Activated T-cell treated with anti-CD3 and anti-CD28 coated beads, Interleukin-2, amount 50 U/mL, for 4 hours (primary cell): ENCODE results near the gene PER2. TPM values are rescaled to one million over a fixed set of nuclear protein-coding genes. Genes with fewer than 3 reads are reported as not detected.
A peak's percentile ranks its signal among the peaks of the same experiment; 100 is the strongest.

ENCODE experiments used
- ATAC-seq, 2 donors: fragments of 200-7000 bp; cut with Tn5 transposase; one replicate each; pipeline ENCODE4 v1.10.0; 2021
- DNase-seq: peaks from one replicate; pipeline ENCODE4 v3.0.0-alpha.2; 2020
- H3K27me3 Mint-ChIP-seq: one replicate; pipeline ENCODE4 v1.8.0; 2021; ENCODE audit warnings: low read depth, mixed read lengths
- H3K36me3 Mint-ChIP-seq: one replicate; pipeline ENCODE4 v1.8.0; 2022; ENCODE audit warnings: mixed read lengths; ENCODE audit not compliant: insufficient read depth
- H3K4me1 Mint-ChIP-seq: one replicate; pipeline ENCODE4 v1.8.0; 2021; ENCODE audit warnings: low read depth, mixed read lengths
- H3K4me3 Mint-ChIP-seq: one replicate; pipeline ENCODE4 v1.8.0; 2021; ENCODE audit warnings: mild to moderate bottlenecking, moderate library complexity, mixed read lengths
- H3K9me3 Mint-ChIP-seq: one replicate; pipeline ENCODE4 v1.8.0; 2021; ENCODE audit warnings: mixed read lengths
- total RNA-seq, 3 donors: library from RNA; stranded (reverse); gene quantifications; one replicate each; pipeline ENCODE4 v1.2.1, GENCODE V29; 2021

Gene PER2
- total RNA-seq, 3 donors from 2014 or later = 22.8 to 25.4 (median 24.6) TPM

GRCh38 chr2:238243496-238244076 lies 44.8 kb downstream of the PER2 start:
- ATAC-seq (no peak), DNase-seq (no peak)
- Mint-ChIP-seq H3K27me3 (no peaks in the 10 kb centered on the region), H3K36me3 (peaks cover 24% of the 10 kb centered on the region), H3K9me3 (no peaks in the 10 kb centered on the region), H3K4me1 (peaks cover 6% of the 10 kb centered on the region), H3K4me3 (no peak overlapping the region)

GRCh38 chr2:238242731-238243495 lies 45.5 kb downstream of the PER2 start:
- Mint-ChIP-seq H3K27me3 (peaks cover 3% of the 10 kb centered on the region), H3K4me1 (peaks cover 6% of the 10 kb centered on the region)
- ATAC-seq = no peak

DNA sequence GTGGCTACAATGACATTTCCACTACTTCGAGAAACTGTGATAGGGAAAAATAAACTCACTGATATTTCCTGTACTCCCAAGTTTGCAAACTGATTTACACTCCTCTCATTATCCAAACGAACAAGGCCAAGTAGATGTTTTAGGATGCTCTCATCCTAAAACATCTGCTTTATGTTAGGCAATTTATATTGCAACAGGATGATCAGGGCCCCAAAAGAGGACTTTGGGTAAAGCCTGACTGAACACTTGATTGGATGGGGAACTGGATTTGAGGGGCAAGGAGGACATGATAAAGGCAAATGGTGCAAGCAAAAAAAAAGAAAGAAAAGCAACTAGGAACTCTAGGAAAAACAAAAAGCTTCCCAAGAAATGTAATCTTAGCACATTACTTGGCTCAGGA lies 46.4 kb downstream of the PER2 start:
- H3K27me3 Mint-ChIP-seq = peaks cover 3% of the 10 kb centered on the region
- H3K4me1 Mint-ChIP-seq = peaks cover 6% of the 10 kb centered on the region
- H3K36me3 Mint-ChIP-seq = peaks cover 18% of the 10 kb centered on the region
- no peak for ATAC-seq
- H3K9me3 Mint-ChIP-seq = no peaks in the 10 kb centered on the region
- no peak for DNase-seq
- H3K4me3 Mint-ChIP-seq = peak overlapping the region; percentile 63

More at GRCh38 chr2:238242731-238243495, 45.5 kb downstream of the PER2 start:
- no peak overlapping the region for H3K4me3 Mint-ChIP-seq
- no peaks in the 10 kb centered on the region for H3K9me3 Mint-ChIP-seq
- H3K36me3 Mint-ChIP-seq = peaks cover 21% of the 10 kb centered on the region
- no peak for DNase-seq

DNA sequence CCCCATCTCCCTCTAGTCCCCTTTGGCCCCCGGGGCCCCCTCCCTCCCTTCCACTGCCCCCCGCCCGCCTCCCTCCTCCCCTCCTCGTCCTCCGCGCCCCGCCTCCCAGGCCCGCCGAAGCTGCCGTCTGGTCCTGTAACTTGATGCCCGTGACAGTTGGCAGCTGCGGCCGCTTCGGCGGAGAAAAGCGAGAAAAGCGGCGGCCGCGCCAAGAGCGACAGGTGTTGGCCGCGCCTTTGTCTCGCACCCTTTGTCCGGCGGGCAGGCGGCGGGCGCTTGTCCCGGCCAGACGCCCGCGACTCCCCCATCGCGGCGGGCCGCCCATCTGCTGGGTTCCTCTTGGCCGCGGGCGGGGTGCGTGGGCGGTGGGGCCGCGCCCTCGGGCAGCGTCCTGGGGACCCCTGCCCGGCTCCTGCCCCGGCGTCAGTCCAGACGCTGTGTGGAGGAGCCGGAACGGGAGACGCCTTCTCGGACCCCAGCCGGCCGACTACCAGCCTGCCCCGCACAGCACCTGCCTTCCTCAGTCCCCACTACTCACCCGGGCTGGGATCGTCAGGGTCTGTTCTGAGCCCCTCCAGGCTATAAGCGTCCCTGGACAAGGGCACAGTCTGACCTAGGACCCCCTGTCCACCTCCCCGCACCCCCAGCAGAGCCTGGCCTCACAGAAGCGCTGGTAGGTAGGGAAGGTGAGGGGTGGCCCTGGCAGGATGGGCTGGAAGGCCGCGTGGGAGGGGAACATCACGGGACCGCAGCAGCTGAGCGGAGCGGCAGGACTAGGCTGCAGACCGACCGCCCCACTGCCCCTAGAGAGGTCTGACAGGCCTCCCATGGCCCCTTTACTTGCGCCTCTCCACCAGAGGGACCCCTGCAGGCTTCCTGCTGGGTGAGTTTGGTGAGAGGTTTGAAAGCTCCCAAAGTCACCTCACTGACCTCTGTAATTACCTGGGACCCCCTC lies 47.4 kb downstream of the PER2 start:
- Mint-ChIP-seq H3K4me3 (peak overlapping the region; percentile 63), H3K36me3 (peaks cover 13% of the 10 kb centered on the region)
- DNase-seq = no peak

GRCh38 chr2:238239863-238240756 lies 48.3 kb downstream of the PER2 start, which contains the start of gene HES6:
Gene HES6, minus strand, starts transcription at chr2:238240038. Its CDS starts 133 bp downstream, at chr2:238239905.
- Mint-ChIP-seq H3K4me1 (peaks cover 6% of the 10 kb centered on the region), H3K36me3 (peaks cover 7% of the 10 kb centered on the region), H3K4me3 (peak within 1 kb of the TSS; percentile 82), H3K9me3 (no peaks in the 10 kb centered on the region), H3K27me3 (peaks cover 17% of the 10 kb centered on the region)
- ATAC-seq (peak; percentile 87 to 92), DNase-seq (peak; percentile 51)

More for the DNA sequence above, 47.4 kb downstream of the PER2 start:
- Mint-ChIP-seq H3K9me3 (no peaks in the 10 kb centered on the region), H3K27me3 (peaks cover 8% of the 10 kb centered on the region), H3K4me1 (peaks cover 6% of the 10 kb centered on the region)
- ATAC-seq = no peak

GRCh38 chr2:238239543-238239862 lies 48.9 kb downstream of the PER2 start:
- peaks cover 7% of the 10 kb centered on the region for H3K4me1 Mint-ChIP-seq
- H3K9me3 Mint-ChIP-seq = no peaks in the 10 kb centered on the region
- H3K4me3 Mint-ChIP-seq = no peak overlapping the region
- H3K36me3 Mint-ChIP-seq = peaks cover 5% of the 10 kb centered on the region
- DNase-seq = no peak
- ATAC-seq = peak; percentile 35 to 38
- peaks cover 21% of the 10 kb centered on the region for H3K27me3 Mint-ChIP-seq

DNA sequence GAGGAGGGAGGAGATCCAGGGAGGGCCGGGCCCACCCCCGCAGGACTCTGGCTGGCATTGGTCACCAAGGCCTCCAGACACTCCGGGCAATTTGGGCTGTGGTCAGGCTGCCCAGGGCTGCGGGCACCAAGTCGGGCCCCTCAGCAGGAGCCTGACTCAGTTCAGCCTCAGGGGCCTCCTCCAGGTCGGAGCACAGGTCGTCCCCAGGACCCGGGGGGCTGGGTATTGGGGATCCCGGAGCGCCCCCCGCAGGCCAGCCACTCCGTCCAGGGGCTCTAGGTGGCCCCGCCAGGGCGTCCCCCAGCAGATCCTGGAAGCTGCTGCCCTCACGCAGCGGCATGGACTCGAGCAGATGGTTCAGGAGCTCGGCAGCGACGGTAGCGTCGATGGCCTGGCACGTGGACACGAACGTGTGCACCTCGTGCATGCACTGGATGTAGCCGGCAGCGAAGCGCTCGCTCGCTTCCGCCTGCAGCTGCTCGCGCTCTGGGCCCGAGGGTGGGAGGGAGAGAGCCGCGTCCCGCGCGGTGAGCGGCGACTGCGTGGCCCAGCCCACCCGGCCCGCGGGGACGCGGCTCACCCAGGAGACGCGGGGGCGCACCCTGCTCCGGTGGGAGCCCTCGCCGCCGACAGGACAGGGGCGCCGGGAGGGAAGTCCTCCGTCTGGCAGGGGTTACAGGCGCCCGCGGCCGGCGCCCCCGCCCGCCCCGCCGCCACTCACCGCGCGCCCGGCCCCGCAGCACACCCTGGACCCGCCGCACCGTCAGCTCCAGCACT lies 49.5 kb downstream of the PER2 start:
- H3K9me3 Mint-ChIP-seq = no peaks in the 10 kb centered on the region
- peak; percentile 26 to 28 for ATAC-seq
- peak overlapping the region; percentile 55 for H3K4me3 Mint-ChIP-seq
- DNase-seq = peak; percentile 21
- peaks cover 7% of the 10 kb centered on the region for H3K4me1 Mint-ChIP-seq
- H3K27me3 Mint-ChIP-seq = peaks cover 22% of the 10 kb centered on the region
- no peaks in the 10 kb centered on the region for H3K36me3 Mint-ChIP-seq

- Mint-ChIP-seq H3K9me3 (no peaks in the 10 kb centered on the region), H3K4me3 (peak overlapping the region; percentile 53), H3K36me3 (no peaks in the 10 kb centered on the region), H3K27me3 (peaks cover 22% of the 10 kb centered on the region), H3K4me1 (peaks cover 7% of the 10 kb centered on the region)
- DNase-seq (no peak), ATAC-seq (no peak)
Measured at GRCh38 chr2:238238311-238238765, 50.1 kb downstream of the PER2 start.

- Mint-ChIP-seq H3K4me3 (peak overlapping the region; percentile 46), H3K36me3 (no peaks in the 10 kb centered on the region), H3K27me3 (peaks cover 22% of the 10 kb centered on the region), H3K4me1 (peaks cover 7% of the 10 kb centered on the region), H3K9me3 (no peaks in the 10 kb centered on the region)
- no peak for ATAC-seq
- DNase-seq = no peak
Measured at GRCh38 chr2:238237431-238238135, 50.8 kb downstream of the PER2 start.

- Mint-ChIP-seq H3K9me3 (no peaks in the 10 kb centered on the region), H3K36me3 (no peaks in the 10 kb centered on the region), H3K27me3 (peaks cover 27% of the 10 kb centered on the region), H3K4me3 (no peak overlapping the region), H3K4me1 (peaks cover 5% of the 10 kb centered on the region)
- DNase-seq (no peak), ATAC-seq (no peak)
Measured at GRCh38 chr2:238236571-238236970, 51.8 kb downstream of the PER2 start.

DNA sequence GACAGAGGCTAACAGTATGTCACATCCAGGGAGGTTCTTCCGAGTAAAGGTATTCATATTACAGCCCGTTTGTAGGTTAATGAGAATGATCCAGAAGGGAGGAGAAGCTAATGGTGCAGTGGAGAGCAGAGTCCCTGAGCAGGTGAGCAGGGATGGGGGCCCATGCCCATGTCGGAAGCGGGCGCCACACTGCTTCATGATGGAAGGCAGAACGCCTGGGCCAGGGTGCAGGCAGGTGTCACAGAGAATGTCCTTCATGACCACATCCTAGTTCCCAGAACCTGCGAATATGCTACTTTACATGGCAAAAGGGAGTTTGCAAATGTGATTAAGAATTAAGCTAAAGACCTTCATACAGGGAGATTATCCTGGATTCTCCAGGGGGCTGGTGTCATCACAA lies 52.6 kb downstream of the PER2 start:
- Mint-ChIP-seq H3K4me3 (no peak overlapping the region), H3K9me3 (no peaks in the 10 kb centered on the region), H3K4me1 (peaks cover 9% of the 10 kb centered on the region), H3K27me3 (peaks cover 27% of the 10 kb centered on the region), H3K36me3 (no peaks in the 10 kb centered on the region)
- ATAC-seq (no peak), DNase-seq (no peak)

- ATAC-seq (no peak), DNase-seq (no peak)
- Mint-ChIP-seq H3K4me1 (peaks cover 14% of the 10 kb centered on the region), H3K27me3 (peaks cover 29% of the 10 kb centered on the region), H3K4me3 (peak overlapping the region; percentile 33), H3K9me3 (no peaks in the 10 kb centered on the region), H3K36me3 (no peaks in the 10 kb centered on the region)
Measured at GRCh38 chr2:238235331-238235732, 53.1 kb downstream of the PER2 start.
